GM19328 (cell line): ENCODE data around the gene JUNB.
A peak's percentile ranks its signal among the peaks of the same experiment; 100 is the strongest.
"Not testable (repeated sequence)": the region's sequence is repeated elsewhere in the genome, so short reads cannot be mapped to it uniquely, and the experiment has no call there.

Experiments
- ATAC-seq: cut with Tn5 transposase; IDR thresholded peaks from one replicate; pipeline ENCODE4 v1.9.1; 2021; ENCODE audit warnings: mild to moderate bottlenecking, moderate library complexity; ENCODE audit not compliant: unreplicated experiment

The JUNB gene

DNA sequence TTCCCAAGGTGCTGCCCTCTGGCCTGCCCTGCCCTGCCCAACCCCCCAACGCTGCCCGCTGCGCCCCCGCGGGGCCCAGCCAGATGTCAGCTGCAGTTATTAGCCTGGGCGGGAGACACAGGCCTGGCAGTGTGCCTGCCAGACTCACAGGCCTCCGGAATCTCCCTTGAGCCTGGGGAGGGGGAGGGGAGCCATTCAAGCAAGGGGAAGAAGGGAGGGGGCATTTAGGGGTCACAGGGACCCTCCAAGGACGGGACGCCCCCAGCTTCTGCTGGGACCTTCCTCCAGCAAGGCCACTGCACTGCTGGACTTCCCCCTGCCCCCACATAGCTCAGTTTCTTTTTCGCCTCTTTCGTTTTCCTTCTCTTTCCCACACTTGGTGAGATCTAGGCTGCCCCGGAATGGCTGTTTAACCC lies 2.6 kb upstream of the JUNB start:
- no peak for ATAC-seq

GRCh38 chr19:12789098-12789903 lies 2.0 kb upstream of the JUNB start:
- peak; percentile 0 for ATAC-seq

GRCh38 chr19:12789904-12790619 lies 1.2 kb upstream of the JUNB start:
- ATAC-seq: peak; percentile 42

DNA sequence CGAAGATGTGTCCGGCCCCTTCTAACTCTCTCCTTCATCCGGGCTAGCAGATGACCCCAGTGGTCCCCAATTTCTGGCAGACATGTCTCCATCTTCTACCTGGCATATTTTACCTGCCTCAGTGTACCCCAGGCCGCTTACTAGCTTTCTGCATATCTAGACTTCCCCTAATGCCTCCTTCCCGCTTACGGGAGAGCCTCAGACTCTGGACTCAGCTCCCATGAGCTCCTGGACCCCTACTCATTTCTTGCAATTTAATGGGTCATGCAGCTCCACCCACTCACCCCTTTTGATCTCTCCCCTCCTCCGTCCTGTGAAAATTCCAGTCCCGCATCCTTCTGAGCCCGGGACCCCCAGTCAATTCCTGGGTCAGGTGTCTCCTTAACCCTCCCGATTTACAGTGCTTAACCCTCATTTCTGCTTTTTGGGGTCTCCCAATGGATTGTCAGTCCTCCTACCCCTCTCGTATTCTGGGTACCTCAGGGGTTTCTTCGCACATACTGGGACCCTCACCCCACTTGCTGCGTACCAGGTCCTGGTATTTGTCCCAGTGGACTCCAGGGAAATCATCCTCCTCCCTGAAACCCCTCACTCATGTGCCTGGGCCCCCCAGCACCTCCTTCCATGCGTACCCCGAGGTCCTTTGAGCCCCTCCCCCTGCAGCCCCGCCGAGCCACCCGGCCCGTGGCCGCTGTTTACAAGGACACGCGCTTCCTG lies 500 bp upstream of the JUNB start:
- ATAC-seq: no peak

DNA sequence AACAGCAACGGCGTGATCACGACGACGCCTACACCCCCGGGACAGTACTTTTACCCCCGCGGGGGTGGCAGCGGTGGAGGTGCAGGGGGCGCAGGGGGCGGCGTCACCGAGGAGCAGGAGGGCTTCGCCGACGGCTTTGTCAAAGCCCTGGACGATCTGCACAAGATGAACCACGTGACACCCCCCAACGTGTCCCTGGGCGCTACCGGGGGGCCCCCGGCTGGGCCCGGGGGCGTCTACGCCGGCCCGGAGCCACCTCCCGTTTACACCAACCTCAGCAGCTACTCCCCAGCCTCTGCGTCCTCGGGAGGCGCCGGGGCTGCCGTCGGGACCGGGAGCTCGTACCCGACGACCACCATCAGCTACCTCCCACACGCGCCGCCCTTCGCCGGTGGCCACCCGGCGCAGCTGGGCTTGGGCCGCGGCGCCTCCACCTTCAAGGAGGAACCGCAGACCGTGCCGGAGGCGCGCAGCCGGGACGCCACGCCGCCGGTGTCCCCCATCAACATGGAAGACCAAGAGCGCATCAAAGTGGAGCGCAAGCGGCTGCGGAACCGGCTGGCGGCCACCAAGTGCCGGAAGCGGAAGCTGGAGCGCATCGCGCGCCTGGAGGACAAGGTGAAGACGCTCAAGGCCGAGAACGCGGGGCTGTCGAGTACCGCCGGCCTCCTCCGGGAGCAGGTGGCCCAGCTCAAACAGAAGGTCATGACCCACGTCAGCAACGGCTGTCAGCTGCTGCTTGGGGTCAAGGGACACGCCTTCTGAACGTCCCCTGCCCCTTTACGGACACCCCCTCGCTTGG lies 966 bp downstream of the JUNB start:
- no peak for ATAC-seq

DNA sequence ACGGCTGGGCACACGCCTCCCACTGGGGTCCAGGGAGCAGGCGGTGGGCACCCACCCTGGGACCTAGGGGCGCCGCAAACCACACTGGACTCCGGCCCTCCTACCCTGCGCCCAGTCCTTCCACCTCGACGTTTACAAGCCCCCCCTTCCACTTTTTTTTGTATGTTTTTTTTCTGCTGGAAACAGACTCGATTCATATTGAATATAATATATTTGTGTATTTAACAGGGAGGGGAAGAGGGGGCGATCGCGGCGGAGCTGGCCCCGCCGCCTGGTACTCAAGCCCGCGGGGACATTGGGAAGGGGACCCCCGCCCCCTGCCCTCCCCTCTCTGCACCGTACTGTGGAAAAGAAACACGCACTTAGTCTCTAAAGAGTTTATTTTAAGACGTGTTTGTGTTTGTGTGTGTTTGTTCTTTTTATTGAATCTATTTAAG lies 1.6 kb downstream of the JUNB start:
- no peak for ATAC-seq

DNA sequence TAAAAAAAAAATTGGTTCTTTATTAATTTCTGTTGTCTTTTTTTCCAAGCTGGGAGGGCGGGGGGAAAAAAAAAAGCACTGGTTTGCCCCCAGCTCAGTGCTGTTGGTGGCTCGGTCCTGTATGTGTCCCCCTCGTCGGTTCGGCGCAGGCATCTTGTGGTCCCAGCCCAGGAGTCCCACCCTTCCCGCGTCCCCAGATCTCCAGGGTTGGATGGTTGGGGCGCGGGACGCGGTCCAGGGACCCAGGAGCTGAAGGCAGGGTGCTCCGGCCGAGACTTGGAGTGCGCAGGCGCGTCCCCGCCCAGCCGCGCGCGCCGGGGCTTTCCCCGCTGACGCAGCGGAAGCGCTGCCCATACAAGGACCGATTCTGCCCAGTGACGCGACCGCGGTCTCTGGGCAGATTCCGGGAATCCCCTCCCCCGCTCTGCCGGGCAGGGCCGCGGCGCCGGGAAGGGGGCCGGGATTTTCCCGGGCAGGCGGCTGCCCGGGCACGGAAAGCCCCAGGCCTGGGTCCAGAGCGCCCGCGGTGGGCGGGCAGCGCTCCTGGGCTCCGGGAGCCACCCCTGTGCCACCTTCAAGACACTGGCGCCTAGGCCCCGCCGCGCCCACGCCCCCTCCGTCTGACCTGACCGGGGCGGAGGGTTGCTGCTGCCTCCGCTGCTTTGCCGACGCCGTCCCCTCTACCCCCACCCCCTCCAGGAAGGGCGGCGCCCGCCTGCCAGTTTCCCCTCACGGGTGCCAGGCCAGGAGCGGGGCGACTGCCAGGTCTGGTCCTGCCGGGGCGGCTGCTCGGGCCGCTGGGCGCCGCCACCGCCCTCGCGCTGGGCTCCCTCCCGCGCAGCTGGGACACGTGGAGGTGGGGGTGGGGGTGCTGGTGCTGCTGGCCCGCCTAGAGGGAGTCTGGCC lies 2.3 kb downstream of the JUNB start:
- ATAC-seq: peak; percentile 34

DNA sequence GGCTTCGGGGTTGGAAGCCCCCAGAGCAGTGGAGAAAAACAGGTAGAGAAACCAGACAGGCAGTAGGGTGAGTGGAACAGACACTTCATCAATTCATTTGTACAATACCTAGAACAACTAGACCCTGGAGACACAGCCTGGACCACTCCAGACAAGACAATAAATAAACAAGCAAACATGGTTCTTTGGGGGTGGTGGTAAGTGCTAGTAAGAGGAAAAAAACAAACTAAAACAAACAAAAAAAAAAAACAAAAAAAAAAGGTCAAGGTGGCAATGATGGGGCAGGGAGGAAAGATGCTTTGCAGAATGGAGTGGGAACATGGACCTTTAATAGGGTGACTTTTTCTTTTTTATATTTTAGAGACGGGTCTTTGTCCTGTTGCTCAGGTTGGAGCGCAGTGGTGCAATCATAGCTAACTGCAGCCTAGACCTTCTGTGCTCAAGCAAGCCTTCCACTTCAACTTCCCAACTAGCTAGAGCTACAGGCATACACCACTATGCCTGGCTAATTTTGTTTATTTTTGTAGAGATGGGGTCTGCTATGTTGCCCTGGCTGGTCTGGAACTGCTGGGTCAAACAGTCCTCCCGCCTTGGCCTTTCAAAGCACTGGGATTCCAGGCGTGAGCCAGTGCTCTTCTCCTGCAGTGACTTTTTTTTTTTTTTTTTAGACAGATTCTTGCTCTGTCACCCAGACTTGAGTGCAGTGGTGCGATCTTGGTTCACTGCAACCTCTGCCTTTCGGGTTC lies 3.1 kb downstream of the JUNB start:
- no peak for ATAC-seq

- ATAC-seq: no peak
Observed at GRCh38 chr19:12794971-12795381, 3.7 kb downstream of the JUNB start.

DNA sequence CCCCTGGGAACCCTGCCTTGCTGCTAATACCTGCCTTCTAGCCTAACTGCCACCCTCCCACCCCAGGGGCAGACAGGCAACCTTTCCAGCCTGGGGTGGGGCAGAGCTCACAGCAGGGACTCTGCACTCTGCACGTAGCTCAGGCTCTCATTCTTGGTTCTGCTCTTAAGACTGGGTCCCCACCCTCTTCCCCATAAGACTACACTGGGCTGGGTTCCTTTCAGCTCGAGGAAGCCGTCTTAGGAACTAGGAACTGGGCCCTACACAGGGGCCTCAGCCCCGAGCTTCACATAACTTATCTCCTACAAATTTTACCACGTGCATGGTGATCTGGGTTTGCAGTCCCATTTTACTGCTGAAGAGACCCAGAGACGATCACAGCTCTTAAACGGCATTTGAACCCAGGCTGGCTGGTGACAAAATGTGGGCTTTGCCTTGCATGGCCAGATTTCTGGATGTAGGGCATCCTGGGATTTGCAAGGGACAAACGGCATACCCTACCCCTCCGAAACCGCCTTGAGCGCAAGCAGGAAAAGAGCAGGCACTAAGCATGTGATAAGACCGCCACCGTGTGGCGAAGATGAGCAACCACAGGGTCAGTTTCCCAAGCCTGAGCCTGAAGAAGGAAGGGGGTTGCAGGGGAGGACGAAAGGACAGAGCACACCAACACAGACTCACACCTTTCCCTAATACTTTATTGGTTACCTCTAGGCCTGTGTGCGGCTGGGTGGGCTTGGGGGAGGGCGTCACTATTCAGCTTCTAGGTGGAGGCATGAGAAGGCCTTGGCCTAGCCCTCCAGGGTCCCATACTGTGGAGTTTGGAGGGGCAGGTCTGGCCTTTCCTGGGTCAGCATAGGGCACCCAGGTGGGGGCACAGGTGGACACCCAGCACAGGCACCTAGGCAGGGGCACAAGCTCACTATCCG lies 5.1 kb downstream of the JUNB start:
- no peak for ATAC-seq

DNA sequence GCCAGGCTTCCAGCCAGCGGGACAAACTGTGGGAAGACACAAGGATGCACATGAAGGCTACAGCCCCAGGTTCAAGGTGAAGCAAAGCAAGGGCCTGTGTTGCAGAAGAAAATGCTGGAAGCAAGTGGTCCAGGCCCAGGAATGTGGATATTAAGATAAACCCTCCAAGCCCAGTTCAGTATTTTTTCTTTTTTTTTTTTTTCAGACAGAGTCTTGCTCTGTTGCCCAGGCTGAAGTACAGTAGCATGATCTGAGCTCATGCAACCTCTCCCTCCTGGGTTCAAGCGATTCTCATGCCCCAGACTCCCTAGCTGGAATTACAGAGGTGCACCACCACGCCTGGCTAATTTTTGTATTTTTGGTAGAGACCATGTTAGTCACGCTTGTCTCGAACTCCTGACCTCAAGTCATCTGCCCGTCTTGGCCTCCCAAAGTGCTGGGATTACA lies 5.9 kb downstream of the JUNB start:
- ATAC-seq: no peak

DNA sequence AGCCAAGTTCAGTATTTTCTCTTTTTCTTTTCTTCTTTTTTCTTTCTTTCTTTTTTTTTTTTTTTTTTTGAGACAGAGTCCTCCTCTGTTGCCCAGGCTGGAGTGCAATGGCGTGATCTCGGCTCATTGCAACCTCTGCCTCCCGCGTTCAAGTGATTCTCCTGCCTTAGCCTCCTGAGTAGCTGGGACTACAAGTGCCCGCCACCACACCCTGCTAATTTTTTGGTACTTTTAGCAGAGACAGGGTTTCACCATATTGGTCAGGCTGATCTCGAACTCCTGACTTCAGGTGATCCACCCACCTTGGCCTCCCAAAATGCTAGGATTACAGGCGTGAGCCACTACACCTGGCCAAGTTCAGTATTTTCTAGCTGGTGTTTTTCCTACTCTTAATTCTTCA lies 6.3 kb downstream of the JUNB start:
- ATAC-seq: not testable (repeated sequence)

DNA sequence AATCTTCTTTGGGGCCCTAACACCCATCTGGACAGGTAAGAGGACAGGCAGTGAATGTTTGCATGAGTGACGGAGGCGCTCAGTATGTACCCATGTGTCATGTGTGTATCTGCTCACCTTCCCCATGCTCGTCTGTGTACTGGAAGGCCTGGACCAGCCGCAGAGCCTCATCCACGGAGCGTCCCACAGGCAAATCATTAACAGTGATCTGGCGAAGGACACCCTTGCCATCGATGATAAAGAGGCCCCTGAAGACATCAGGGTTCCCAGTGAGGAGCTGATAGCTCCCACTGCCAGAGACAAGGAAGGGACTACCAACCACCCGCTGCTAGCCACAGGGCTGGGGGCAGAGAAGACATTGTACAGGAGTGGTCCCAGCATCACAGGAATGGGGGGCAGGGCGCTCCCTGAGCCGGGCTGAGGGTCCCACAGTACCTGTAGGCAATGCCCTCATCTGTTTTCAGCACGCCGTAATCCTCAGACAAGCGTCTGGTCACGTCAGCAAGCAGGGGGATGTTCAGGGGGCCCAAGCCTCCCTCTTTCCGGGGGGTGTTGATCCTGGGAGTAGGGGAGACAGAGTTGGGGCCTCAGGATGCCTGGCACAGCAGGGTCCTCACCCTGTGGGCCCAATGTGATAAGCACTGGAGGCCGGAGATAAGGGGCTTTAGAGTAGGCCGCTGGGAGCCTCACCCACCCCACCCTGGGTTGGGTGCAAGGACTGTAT lies 8.6 kb downstream of the JUNB start:
- ATAC-seq: no peak

DNA sequence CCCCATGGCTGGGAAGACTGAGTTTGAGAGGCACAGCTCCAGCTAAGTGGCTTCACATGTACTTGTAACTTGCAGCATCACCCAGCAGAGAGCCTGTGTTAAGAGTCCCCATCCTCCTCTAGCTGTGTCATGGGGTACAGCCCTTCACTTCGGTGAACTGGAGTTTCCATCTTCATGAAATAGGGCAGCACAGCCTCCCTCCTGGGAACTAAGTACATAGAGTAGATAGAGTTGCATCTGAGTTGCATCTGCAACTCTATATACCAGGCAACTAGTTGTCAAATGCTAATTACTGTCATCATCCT lies 9.1 kb downstream of the JUNB start:
- ATAC-seq: no peak

- no peak for ATAC-seq
Observed at GRCh38 chr19:12800923-12801465, 9.7 kb downstream of the JUNB start.

DNA sequence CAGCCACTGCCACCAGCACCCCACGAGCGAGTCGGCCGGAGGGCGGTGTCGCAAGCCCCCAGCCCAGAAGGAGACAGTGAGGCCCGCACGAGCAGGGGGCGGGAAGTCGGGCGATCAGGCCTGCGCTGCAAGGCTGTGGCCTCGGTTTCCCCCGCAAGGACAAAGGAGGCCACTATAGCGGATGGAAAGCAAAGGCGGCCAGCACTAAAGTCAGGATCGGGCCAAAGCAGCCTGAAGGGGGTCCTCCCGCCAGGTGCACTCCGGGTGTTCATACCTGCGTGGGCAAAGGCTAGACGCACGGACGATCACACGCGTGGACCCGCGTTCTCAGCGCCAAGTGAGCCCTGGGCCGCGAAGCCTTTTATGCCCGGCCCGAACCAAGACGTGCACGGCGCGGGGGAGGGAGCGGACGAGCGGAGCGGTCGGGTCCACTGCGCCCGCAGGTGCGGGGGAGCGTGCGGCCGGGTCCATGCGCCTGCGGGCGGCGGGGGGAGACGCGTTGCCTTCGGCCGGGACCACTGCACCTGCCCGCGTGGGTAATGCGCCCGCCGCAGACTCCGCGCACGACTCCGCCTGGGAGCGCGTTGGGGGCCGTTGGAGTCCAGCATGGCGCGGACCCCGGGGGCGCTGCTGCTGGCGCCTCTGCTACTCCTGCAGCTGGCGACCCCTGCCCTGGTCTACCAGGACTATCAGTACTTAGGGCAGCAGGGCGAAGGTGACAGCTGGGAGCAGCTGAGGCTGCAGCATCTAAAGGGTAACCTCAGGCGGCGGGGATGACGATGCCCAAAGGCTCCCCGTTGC lies 10.4 kb downstream of the JUNB start, which contains the start of the genes PRDX2 and THSD8:
Gene PRDX2 (minus strand): TSS at position 335 of the 801 bp plus-strand sequence. CDS start 539 bp downstream, outside the sequence.
Gene THSD8 (plus strand): TSS at position 604 of the 801 bp plus-strand sequence. CDS start 3 bp downstream, at position 607.
- ATAC-seq: no peak
